Neural progenitor cell (in vitro differentiated cells): ENCODE results near the gene CHMP6. TPM values are rescaled to one million over a fixed set of nuclear protein-coding genes. Genes with fewer than 3 reads are reported as not detected.

Experiments used
- DNase-seq: peaks from one replicate; pipeline ENCODE4 v3.0.0-alpha.2; 2016; ENCODE audit warnings: low spot score
- H2AFZ ChIP-seq: fragments of 200-600 bp; sonication (generic); replicated peaks from 2 replicates; pipeline ENCODE4 v1.6.1; 2016; ENCODE audit warnings: antibody characterized with exemption
- H3F3A ChIP-seq: fragments of 200-600 bp; sonication (generic); 2 replicates; pipeline ENCODE4 v1.6.1; 2016; ENCODE audit warnings: antibody characterized with exemption, low read depth
- H3K27ac ChIP-seq: fragments of 200-600 bp; sonication (generic); 2 replicates; pipeline ENCODE4 v1.5.1; 2016; ENCODE audit warnings: mild to moderate bottlenecking
- H3K27me3 ChIP-seq: fragments of 200-600 bp; sonication (generic); 2 replicates; pipeline ENCODE4 v1.6.1; 2016; ENCODE audit warnings: mild to moderate bottlenecking, moderate library complexity
- H3K36me3 ChIP-seq: fragments of 200-600 bp; sonication (generic); 2 replicates; pipeline ENCODE4 v1.5.1; 2016
- H3K4me1 ChIP-seq: fragments of 200-600 bp; sonication (generic); 2 replicates; pipeline ENCODE4 v1.6.1; 2016; ENCODE audit warnings: mixed run types
- H3K4me2 ChIP-seq: fragments of 200-600 bp; sonication (generic); 2 replicates; pipeline ENCODE4 v1.6.1; 2016
- H3K4me3 ChIP-seq: fragments of 200-600 bp; sonication (generic); 2 replicates; pipeline ENCODE4 v1.5.1; 2016
- H3K79me2 ChIP-seq: fragments of 200-600 bp; sonication (generic); 2 replicates; pipeline ENCODE4 v1.6.1; 2016; ENCODE audit warnings: low read depth
- H3K9ac ChIP-seq: fragments of 200-600 bp; sonication (generic); 2 replicates; pipeline ENCODE4 v1.6.1; 2016
- H3K9me3 ChIP-seq: fragments of 200-600 bp; sonication (generic); 2 replicates; pipeline ENCODE4 v1.5.1; 2016; ENCODE audit warnings: low read depth
- H4K20me1 ChIP-seq: fragments of 200-600 bp; sonication (generic); 2 replicates; pipeline ENCODE4 v1.6.1; 2016; ENCODE audit warnings: low read depth
- H3K27ac Mint-ChIP-seq: 3 replicates; pipeline ENCODE4 v1.8.0; 2021; ENCODE audit warnings: mixed read lengths
- H3K27me3 Mint-ChIP-seq: 2 replicates; pipeline ENCODE4 v1.8.0; 2022; ENCODE audit warnings: low read depth, mild to moderate bottlenecking, inconsistent platforms, moderate library complexity, mixed read lengths; ENCODE audit not compliant: insufficient read depth
- H3K36me3 Mint-ChIP-seq: 3 replicates; pipeline ENCODE4 v1.8.0; 2021; ENCODE audit warnings: mixed read lengths
- H3K4me1 Mint-ChIP-seq: 3 replicates; pipeline ENCODE4 v1.8.0; 2021; ENCODE audit warnings: mixed read lengths
- H3K4me3 Mint-ChIP-seq: 3 replicates; pipeline ENCODE4 v1.8.0; 2021; ENCODE audit warnings: mild to moderate bottlenecking, moderate library complexity, mixed read lengths
- H3K9me3 Mint-ChIP-seq: 3 replicates; pipeline ENCODE4 v1.8.0; 2020; ENCODE audit warnings: mixed read lengths
- CTCF ChIP-seq: fragments of 200-600 bp; sonication (generic); IDR thresholded peaks from 2 replicates; pipeline ENCODE4 v1.5.1; 2017; ENCODE audit warnings: antibody characterized with exemption, mild to moderate bottlenecking
- EZH2 ChIP-seq: fragments of 200-600 bp; sonication (generic); IDR thresholded peaks from 2 replicates; pipeline ENCODE4 v1.6.1; 2017; ENCODE audit warnings: antibody characterized with exemption, mild to moderate bottlenecking, moderate library complexity
- EZH2phosphoT487 ChIP-seq: fragments of 200-600 bp; sonication (generic); IDR thresholded peaks from 2 replicates; pipeline ENCODE4 v1.6.1; 2017; ENCODE audit warnings: antibody characterized with exemption
- total RNA-seq: library from RNA; depleted of rRNA; stranded (reverse); fragments of >200 nt; gene quantifications from 2 replicates; pipeline ENCODE4 v1.2.3, GENCODE V29; 2015; ENCODE audit warnings: low replicate concordance

CHMP6 gene
- total RNA-seq, 1 donor from 2014 or later = 11.5 TPM

GRCh38 chr17:81040791-81041337 lies 49.2 kb downstream of the CHMP6 start:
- H3F3A ChIP-seq = no peaks in the 10 kb centered on the region
- H3K4me2 ChIP-seq = no peak overlapping the region
- no peak overlapping the region for H3K9ac ChIP-seq
- no peak overlapping the region for H3K27ac Mint-ChIP-seq
- no peaks in the 10 kb centered on the region for H3K36me3 ChIP-seq
- H3K9me3 Mint-ChIP-seq = no peaks in the 10 kb centered on the region
- H3K27me3 ChIP-seq = peaks cover 11% of the 10 kb centered on the region
- H3K4me1 ChIP-seq = peaks cover 22% of the 10 kb centered on the region
- no peak overlapping the region for H3K4me3 Mint-ChIP-seq
- TF ChIP-seq EZH2phosphoT487 (no peak), CTCF (peak; percentile 52), EZH2 (no peak)
- peaks cover 73% of the 10 kb centered on the region for H3K79me2 ChIP-seq
- peaks cover 77% of the 10 kb centered on the region for H4K20me1 ChIP-seq
- no peak overlapping the region for H2AFZ ChIP-seq
- peak; percentile 52 for DNase-seq
- H3K9me3 ChIP-seq = no peaks in the 10 kb centered on the region
- peaks cover 66% of the 10 kb centered on the region for H3K4me1 Mint-ChIP-seq
- peaks cover 8% of the 10 kb centered on the region for H3K27me3 Mint-ChIP-seq
- H3K27ac ChIP-seq = no peak overlapping the region
- peaks cover 18% of the 10 kb centered on the region for H3K36me3 Mint-ChIP-seq
- no peak overlapping the region for H3K4me3 ChIP-seq

GRCh38 chr17:81042606-81043005 lies 51.0 kb downstream of the CHMP6 start:
- Histone ChIP-seq H3K9ac (no peak overlapping the region), H4K20me1 (peaks cover 64% of the 10 kb centered on the region), H3K79me2 (peaks cover 65% of the 10 kb centered on the region), H3K4me2 (no peak overlapping the region), H3K27me3 (no peaks in the 10 kb centered on the region), H3K36me3 (no peaks in the 10 kb centered on the region), H2AFZ (no peak overlapping the region), H3K4me1 (peaks cover 17% of the 10 kb centered on the region), H3K27ac (no peak overlapping the region), H3K9me3 (no peaks in the 10 kb centered on the region), H3F3A (no peaks in the 10 kb centered on the region), H3K4me3 (no peak overlapping the region)
- Mint-ChIP-seq H3K4me3 (no peak overlapping the region), H3K27ac (peak overlapping the region; percentile 86), H3K36me3 (peaks cover 12% of the 10 kb centered on the region), H3K9me3 (no peaks in the 10 kb centered on the region), H3K4me1 (peaks cover 57% of the 10 kb centered on the region), H3K27me3 (peaks cover 10% of the 10 kb centered on the region)
- TF ChIP-seq EZH2 (no peak), CTCF (no peak), EZH2phosphoT487 (no peak)
- DNase-seq = no peak

- H3K4me1 Mint-ChIP-seq = peaks cover 53% of the 10 kb centered on the region
- no peak overlapping the region for H3K4me3 Mint-ChIP-seq
- TF ChIP-seq CTCF = no peak
- Histone ChIP-seq H3K4me1 (peaks cover 17% of the 10 kb centered on the region), H3K9ac (no peak overlapping the region), H3K36me3 (no peaks in the 10 kb centered on the region), H3K4me2 (no peak overlapping the region), H3K27ac (peak overlapping the region; percentile 53), H4K20me1 (peaks cover 59% of the 10 kb centered on the region), H3K27me3 (no peaks in the 10 kb centered on the region), H3K9me3 (no peaks in the 10 kb centered on the region), H3K4me3 (no peak overlapping the region), H3F3A (no peaks in the 10 kb centered on the region), H2AFZ (no peak overlapping the region), H3K79me2 (peaks cover 60% of the 10 kb centered on the region)
- H3K36me3 Mint-ChIP-seq = peaks cover 7% of the 10 kb centered on the region
- H3K27me3 Mint-ChIP-seq = peaks cover 8% of the 10 kb centered on the region
- H3K9me3 Mint-ChIP-seq = no peaks in the 10 kb centered on the region
- no peak for DNase-seq
- peak overlapping the region; percentile 82 for H3K27ac Mint-ChIP-seq
Observed at GRCh38 chr17:81043319-81043724, 51.7 kb downstream of the CHMP6 start.
